ENCODE measurements around the gene LIN7B. TPM values are rescaled to one million over a fixed set of nuclear protein-coding genes. Genes with fewer than 3 reads are reported as not detected.

Gene LIN7B
- total RNA-seq, 4 donors from 2014 or later = 20.0 to 39.8 (median 32.3) TPM

DNA sequence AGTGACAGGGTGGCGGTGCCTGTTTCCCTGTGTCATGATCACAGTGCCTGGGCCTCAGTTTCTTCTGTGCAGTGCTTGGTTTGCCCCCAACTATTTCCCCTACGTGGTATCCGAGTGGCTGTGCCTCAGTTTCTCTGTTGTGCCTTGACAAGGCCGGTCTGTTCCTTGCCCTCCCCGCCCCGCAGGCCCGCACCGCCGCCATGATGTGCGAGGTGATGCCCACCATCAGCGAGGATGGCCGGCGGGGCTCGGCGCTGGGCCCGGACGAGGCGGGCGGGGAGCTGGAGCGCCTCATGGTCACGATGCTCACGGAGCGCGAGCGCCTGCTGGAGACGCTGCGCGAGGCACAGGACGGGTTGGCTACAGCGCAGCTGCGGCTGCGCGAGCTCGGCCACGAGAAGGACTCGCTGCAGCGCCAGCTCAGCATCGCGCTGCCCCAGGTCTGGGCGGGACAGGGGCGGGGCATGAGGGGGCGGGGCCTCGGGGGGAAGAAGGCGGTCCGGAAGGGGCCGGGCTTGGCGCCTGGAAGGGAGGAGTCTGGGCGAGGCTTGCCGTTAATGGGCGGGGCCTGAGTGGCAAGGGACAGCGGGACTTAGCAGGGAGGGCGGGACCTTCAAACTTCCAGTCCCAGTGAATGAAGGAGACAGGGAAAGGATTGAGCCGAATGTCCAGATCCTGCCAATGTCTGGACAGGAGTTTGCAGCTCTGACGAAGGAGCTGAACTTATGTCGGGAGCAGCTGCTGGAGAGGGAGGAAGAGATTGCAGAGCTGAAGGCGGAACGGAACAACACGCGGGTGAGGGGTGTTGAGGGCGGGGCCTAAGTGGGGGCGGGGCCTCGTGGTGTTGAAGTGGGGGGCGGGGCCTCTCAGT, 13.7 kb downstream of the LIN7B start:
- Histone ChIP-seq H3K36me3 (no peaks in the 10 kb centered on the region), H3K9me3 (no peaks in the 10 kb centered on the region), H3K4me1 (peaks cover 29% of the 10 kb centered on the region), H3K27me3 (no peaks in the 10 kb centered on the region), H3K4me3 (peak overlapping the region; percentile 26), H3K27ac (peak overlapping the region; percentile 2)
- WGBS = 4% methylated on average over 37 of the region's 63 CpGs
- TF ChIP-seq, protein P1, sequence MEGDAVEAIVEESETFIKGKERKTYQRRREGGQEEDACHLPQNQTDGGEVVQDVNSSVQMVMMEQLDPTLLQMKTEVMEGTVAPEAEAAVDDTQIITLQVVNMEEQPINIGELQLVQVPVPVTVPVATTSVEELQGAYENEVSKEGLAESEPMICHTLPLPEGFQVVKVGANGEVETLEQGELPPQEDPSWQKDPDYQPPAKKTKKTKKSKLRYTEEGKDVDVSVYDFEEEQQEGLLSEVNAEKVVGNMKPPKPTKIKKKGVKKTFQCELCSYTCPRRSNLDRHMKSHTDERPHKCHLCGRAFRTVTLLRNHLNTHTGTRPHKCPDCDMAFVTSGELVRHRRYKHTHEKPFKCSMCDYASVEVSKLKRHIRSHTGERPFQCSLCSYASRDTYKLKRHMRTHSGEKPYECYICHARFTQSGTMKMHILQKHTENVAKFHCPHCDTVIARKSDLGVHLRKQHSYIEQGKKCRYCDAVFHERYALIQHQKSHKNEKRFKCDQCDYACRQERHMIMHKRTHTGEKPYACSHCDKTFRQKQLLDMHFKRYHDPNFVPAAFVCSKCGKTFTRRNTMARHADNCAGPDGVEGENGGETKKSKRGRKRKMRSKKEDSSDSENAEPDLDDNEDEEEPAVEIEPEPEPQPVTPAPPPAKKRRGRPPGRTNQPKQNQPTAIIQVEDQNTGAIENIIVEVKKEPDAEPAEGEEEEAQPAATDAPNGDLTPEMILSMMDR (IDR thresholded peaks at IDR 0.05) = peak; percentile 16 to 23
- peak in 1 of 3 donors; percentile 52 for TF ChIP-seq POLR2AphosphoS5 (IDR thresholded peaks at IDR 0.05)
- no peak for TF ChIP-seq POLR2A (IDR thresholded peaks at IDR 0.05)
- TF ChIP-seq EP300 (IDR thresholded peaks at IDR 0.05) = no peak
- DNase-seq (ENCODE audit: low spot score in 2 of 2) = peak; percentile 97

DNA sequence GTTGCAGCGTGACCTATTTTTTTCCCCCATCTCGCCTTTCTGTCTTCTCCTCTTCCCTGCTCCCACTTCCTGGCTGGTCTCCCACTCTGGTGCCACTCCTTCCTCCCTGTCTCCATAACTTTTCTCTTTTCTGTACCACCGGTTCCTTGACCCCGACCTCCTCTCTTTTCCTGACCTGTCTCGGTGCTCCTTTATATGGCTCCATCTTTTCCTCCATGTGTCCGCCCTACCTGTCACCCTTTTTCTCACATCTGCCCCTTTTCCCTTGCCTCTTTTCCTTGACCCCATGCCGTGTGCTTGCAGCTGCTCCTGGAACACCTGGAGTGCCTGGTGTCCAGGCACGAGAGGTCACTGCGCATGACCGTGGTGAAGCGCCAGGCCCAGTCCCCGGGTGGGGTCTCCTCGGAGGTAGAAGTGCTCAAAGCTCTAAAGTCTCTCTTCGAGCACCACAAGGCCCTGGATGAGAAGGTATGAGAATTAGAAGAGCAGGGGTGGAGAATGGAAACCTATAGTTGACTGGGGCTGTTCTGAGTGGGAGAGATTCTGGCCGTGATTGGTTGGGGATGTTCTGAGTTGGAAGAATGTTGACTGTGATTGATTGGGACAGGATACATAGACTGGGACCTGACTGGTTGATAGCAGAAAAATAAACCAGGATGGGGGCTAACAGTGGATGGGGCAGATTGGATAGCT, 14.5 kb downstream of the LIN7B start:
- DNase-seq (ENCODE audit: low spot score in 2 of 2) = no peak
- H3K4me1 ChIP-seq = peaks cover 35% of the 10 kb centered on the region
- H3K27ac ChIP-seq = no peak overlapping the region
- no peaks in the 10 kb centered on the region for H3K36me3 ChIP-seq
- 47% methylated on average over 15 of the region's 15 CpGs for WGBS
- no peaks in the 10 kb centered on the region for H3K9me3 ChIP-seq
- TF ChIP-seq POLR2A (IDR thresholded peaks at IDR 0.05) (no peak), POLR2AphosphoS5 (IDR thresholded peaks at IDR 0.05) (no peak), EP300 (IDR thresholded peaks at IDR 0.05) (no peak)
- TF ChIP-seq, protein P1 (IDR thresholded peaks at IDR 0.05) = no peak
- H3K27me3 ChIP-seq = no peaks in the 10 kb centered on the region
- peak overlapping the region; percentile 26 for H3K4me3 ChIP-seq

DNA sequence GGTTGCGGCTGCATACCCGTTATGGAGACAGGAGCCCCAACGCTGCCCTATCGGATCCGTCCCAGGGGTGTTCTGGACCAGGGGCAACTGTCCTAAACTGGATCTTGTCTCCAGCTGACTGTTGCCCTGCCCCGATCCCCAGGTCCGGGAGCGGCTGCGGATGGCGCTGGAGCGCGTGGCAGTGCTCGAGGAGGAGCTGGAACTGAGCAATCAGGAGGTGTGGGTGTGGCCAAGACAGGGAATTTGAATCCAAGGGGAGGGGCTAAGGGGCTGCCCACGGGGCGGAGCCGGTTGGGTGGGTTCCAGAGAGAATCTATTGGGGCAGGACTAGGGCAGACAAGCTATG, 15.0 kb downstream of the LIN7B start:
- no peak overlapping the region for H3K27ac ChIP-seq
- H3K27me3 ChIP-seq = no peaks in the 10 kb centered on the region
- no peaks in the 10 kb centered on the region for H3K36me3 ChIP-seq
- WGBS = 48% methylated on average over 16 of the region's 16 CpGs
- TF ChIP-seq POLR2A (IDR thresholded peaks at IDR 0.05) (no peak), EP300 (IDR thresholded peaks at IDR 0.05) (no peak), POLR2AphosphoS5 (IDR thresholded peaks at IDR 0.05) (no peak)
- TF ChIP-seq, protein P1 (IDR thresholded peaks at IDR 0.05) = no peak
- H3K4me3 ChIP-seq = no peak overlapping the region
- peaks cover 40% of the 10 kb centered on the region for H3K4me1 ChIP-seq
- DNase-seq (ENCODE audit: low spot score in 2 of 2) = no peak
- H3K9me3 ChIP-seq = no peaks in the 10 kb centered on the region

DNA sequence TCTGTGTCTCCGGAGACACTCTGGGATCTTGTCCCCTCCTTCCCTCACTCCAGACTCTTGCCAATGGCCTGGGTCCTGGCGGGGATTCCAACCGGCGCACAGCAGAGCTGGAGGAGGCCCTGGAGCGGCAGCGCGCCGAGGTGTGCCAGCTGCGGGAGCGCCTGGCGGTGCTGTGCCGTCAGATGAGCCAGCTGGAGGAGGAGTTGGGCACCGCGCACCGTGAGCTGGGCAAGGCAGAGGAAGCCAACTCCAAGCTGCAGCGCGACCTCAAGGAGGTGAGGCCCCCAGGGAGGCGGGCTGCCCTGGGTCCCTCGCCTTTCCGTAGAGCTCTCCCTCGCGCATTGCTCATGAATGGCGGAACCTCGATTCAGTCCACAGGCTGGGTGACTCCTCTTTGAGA, 16.2 kb downstream of the LIN7B start:
- TF ChIP-seq POLR2AphosphoS5 (IDR thresholded peaks at IDR 0.05) (no peak), EP300 (IDR thresholded peaks at IDR 0.05) (no peak), POLR2A (IDR thresholded peaks at IDR 0.05) (no peak)
- TF ChIP-seq, protein P1 (IDR thresholded peaks at IDR 0.05) = no peak
- H3K4me1 ChIP-seq = peaks cover 37% of the 10 kb centered on the region
- WGBS = 74% methylated on average over 8 of the region's 24 CpGs
- H3K27me3 ChIP-seq = no peaks in the 10 kb centered on the region
- no peak overlapping the region for H3K27ac ChIP-seq
- no peak overlapping the region for H3K4me3 ChIP-seq
- H3K36me3 ChIP-seq = no peaks in the 10 kb centered on the region
- H3K9me3 ChIP-seq = no peaks in the 10 kb centered on the region
- no peak for DNase-seq (ENCODE audit: low spot score in 2 of 2)

DNA sequence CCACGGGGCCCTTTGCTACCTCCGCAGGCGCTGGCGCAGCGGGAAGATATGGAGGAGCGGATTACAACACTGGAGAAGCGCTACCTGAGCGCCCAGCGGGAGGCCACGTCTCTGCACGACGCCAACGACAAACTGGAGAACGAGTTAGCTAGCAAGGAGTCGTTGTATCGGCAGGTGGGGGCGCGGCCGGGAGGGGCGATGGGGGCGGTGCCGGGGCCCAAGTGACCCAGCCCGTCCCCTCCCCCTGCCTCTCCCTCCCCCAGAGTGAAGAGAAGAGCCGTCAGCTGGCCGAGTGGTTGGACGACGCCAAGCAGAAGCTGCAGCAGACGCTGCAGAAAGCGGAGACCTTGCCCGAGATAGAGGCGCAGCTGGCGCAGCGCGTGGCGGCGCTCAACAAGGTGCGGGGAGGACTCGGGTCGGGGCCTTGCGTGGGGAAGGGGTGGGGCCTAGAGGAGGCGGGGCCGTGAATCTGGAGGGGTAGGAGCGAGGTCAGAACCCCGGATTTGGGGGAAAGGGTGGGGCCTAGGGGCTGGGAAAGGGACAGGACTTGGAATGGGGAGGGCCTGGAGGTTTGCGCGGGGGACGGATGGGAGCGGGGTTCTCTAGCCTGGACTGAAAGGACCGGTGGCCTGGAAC, 18.9 kb downstream of the LIN7B start:
- Histone ChIP-seq H3K9me3 (no peaks in the 10 kb centered on the region), H3K27ac (no peak overlapping the region), H3K4me1 (peaks cover 37% of the 10 kb centered on the region), H3K27me3 (no peaks in the 10 kb centered on the region), H3K36me3 (no peaks in the 10 kb centered on the region), H3K4me3 (peak overlapping the region; percentile 33)
- no peak for DNase-seq (ENCODE audit: low spot score in 2 of 2)
- TF ChIP-seq, protein P1 (IDR thresholded peaks at IDR 0.05) = no peak
- TF ChIP-seq POLR2A (IDR thresholded peaks at IDR 0.05) (no peak), POLR2AphosphoS5 (IDR thresholded peaks at IDR 0.05) (no peak)
- WGBS = 50% methylated on average over 46 of the region's 49 CpGs

All from suprapubic skin (tissue), 4 donors.